ENCODE results near the gene RAPGEF1. TPM values are rescaled to one million over a fixed set of nuclear protein-coding genes. Genes with fewer than 3 reads are reported as not detected.

RAPGEF1 gene
- polyA plus RNA-seq, 2 donors, result 9.0 to 11.0 TPM

- H3K4me3 ChIP-seq (ENCODE audit: low read depth in 1 of 2, low read length in 2 of 2), result no peak overlapping the region
- no peaks in the 10 kb centered on the region for H3K9me3 ChIP-seq (ENCODE audit: control insufficient read depth in 2 of 2, insufficient read depth in 1 of 2, low read depth in 1 of 2, low read length in 1 of 2)
- H3K36me3 ChIP-seq (ENCODE audit: control insufficient read depth in 2 of 2, insufficient read depth in 2 of 2, low read length in 1 of 2), result no peaks in the 10 kb centered on the region
- WGBS, 2 donors, result 85 to 87% methylated on average over 4 of the region's 4 CpGs
- H3K27me3 ChIP-seq (ENCODE audit: control insufficient read depth in 1 of 2, insufficient read depth in 2 of 2, low read length in 2 of 2), result no peaks in the 10 kb centered on the region
- H3K27ac ChIP-seq (ENCODE audit: low read depth in 2 of 2, low read length in 1 of 2), result no peak overlapping the region
- no peaks in the 10 kb centered on the region for H3K4me1 ChIP-seq (ENCODE audit: control insufficient read depth in 2 of 2, insufficient read depth in 2 of 2, low read length in 1 of 2)
Measured at GRCh38 chr9:131752231-131752884, 12.5 kb upstream of the RAPGEF1 start.

- H3K36me3 ChIP-seq (ENCODE audit: control insufficient read depth in 2 of 2, insufficient read depth in 2 of 2, low read length in 1 of 2), result no peaks in the 10 kb centered on the region
- WGBS, 2 donors, result 66 to 70% methylated on average over 5 of the region's 5 CpGs
- H3K9me3 ChIP-seq (ENCODE audit: control insufficient read depth in 2 of 2, insufficient read depth in 1 of 2, low read depth in 1 of 2, low read length in 1 of 2), result no peaks in the 10 kb centered on the region
- no peak overlapping the region for H3K4me3 ChIP-seq (ENCODE audit: low read depth in 1 of 2, low read length in 2 of 2)
- H3K27ac ChIP-seq (ENCODE audit: low read depth in 2 of 2, low read length in 1 of 2), result no peak overlapping the region
- no peaks in the 10 kb centered on the region for H3K4me1 ChIP-seq (ENCODE audit: control insufficient read depth in 2 of 2, insufficient read depth in 2 of 2, low read length in 1 of 2)
- no peaks in the 10 kb centered on the region for H3K27me3 ChIP-seq (ENCODE audit: control insufficient read depth in 1 of 2, insufficient read depth in 2 of 2, low read length in 2 of 2)
Measured at GRCh38 chr9:131748411-131748955, 8.6 kb upstream of the RAPGEF1 start.

DNA sequence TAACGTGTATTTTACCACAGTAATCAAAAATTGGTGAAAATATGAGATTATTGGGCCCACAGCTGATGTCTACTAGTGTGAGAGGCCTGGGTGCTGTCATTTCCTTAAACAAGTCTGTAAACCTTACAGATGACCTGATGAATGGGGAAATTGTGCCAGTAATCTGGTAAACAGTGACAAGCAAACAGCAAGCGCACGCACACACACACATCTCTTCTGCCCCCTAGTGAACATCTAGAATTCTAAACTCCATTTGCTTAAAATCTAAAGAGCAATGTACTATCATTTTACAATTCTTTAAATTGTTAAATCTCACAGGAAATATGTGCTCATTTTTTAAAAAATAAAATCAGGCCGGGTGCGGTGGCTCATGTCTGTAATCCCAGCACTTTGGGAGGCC, 7.5 kb upstream of the RAPGEF1 start:
- H3K27me3 ChIP-seq (ENCODE audit: control insufficient read depth in 1 of 2, insufficient read depth in 2 of 2, low read length in 2 of 2), result no peaks in the 10 kb centered on the region
- no peak overlapping the region for H3K4me3 ChIP-seq (ENCODE audit: low read depth in 1 of 2, low read length in 2 of 2)
- 31 to 40% methylated on average over 5 of the region's 5 CpGs for WGBS, 2 donors
- no peaks in the 10 kb centered on the region for H3K9me3 ChIP-seq (ENCODE audit: control insufficient read depth in 2 of 2, insufficient read depth in 1 of 2, low read depth in 1 of 2, low read length in 1 of 2)
- no peaks in the 10 kb centered on the region for H3K4me1 ChIP-seq (ENCODE audit: control insufficient read depth in 2 of 2, insufficient read depth in 2 of 2, low read length in 1 of 2)
- no peak overlapping the region for H3K27ac ChIP-seq (ENCODE audit: low read depth in 2 of 2, low read length in 1 of 2)
- H3K36me3 ChIP-seq (ENCODE audit: control insufficient read depth in 2 of 2, insufficient read depth in 2 of 2, low read length in 1 of 2), result no peaks in the 10 kb centered on the region

DNA sequence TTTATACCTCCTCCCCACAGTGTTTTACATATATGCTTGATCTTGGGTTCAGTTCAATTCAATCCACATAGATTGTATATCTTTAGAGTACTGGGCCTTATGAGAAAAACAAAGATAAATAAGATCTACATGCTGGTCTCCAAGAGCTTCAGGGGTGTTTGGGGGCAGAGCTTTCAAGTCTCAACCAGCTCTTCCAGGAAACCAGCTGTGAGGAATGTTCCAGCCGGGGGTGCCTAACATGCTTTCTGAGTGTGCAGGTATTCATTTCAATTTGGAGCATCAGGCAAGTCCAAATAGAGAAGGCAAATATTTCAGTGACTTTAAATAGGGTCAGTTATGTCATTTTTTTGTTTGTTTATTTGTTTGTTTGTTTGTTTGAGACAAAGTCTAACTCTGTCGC, 5.7 kb upstream of the RAPGEF1 start:
- no peaks in the 10 kb centered on the region for H3K9me3 ChIP-seq (ENCODE audit: control insufficient read depth in 2 of 2, insufficient read depth in 1 of 2, low read depth in 1 of 2, low read length in 1 of 2)
- no peaks in the 10 kb centered on the region for H3K36me3 ChIP-seq (ENCODE audit: control insufficient read depth in 2 of 2, insufficient read depth in 2 of 2, low read length in 1 of 2)
- 72 to 82% methylated on average over 2 of the region's 2 CpGs for WGBS, 2 donors
- H3K27me3 ChIP-seq (ENCODE audit: control insufficient read depth in 1 of 2, insufficient read depth in 2 of 2, low read length in 2 of 2), result no peaks in the 10 kb centered on the region
- H3K4me1 ChIP-seq (ENCODE audit: control insufficient read depth in 2 of 2, insufficient read depth in 2 of 2, low read length in 1 of 2), result no peaks in the 10 kb centered on the region
- no peak overlapping the region for H3K4me3 ChIP-seq (ENCODE audit: low read depth in 1 of 2, low read length in 2 of 2)
- no peak overlapping the region for H3K27ac ChIP-seq (ENCODE audit: low read depth in 2 of 2, low read length in 1 of 2)

GRCh38 chr9:131744720-131745201, 4.9 kb upstream of the RAPGEF1 start:
- Histone ChIP-seq H3K27ac (ENCODE audit: low read depth in 2 of 2, low read length in 1 of 2) (no peak overlapping the region), H3K36me3 (ENCODE audit: control insufficient read depth in 2 of 2, insufficient read depth in 2 of 2, low read length in 1 of 2) (no peaks in the 10 kb centered on the region), H3K4me3 (ENCODE audit: low read depth in 1 of 2, low read length in 2 of 2) (no peak overlapping the region), H3K9me3 (ENCODE audit: control insufficient read depth in 2 of 2, insufficient read depth in 1 of 2, low read depth in 1 of 2, low read length in 1 of 2) (no peaks in the 10 kb centered on the region), H3K4me1 (ENCODE audit: control insufficient read depth in 2 of 2, insufficient read depth in 2 of 2, low read length in 1 of 2) (no peaks in the 10 kb centered on the region), H3K27me3 (ENCODE audit: control insufficient read depth in 1 of 2, insufficient read depth in 2 of 2, low read length in 2 of 2) (no peaks in the 10 kb centered on the region)
- 66 to 80% methylated on average over 8 of the region's 8 CpGs for WGBS, 2 donors

DNA sequence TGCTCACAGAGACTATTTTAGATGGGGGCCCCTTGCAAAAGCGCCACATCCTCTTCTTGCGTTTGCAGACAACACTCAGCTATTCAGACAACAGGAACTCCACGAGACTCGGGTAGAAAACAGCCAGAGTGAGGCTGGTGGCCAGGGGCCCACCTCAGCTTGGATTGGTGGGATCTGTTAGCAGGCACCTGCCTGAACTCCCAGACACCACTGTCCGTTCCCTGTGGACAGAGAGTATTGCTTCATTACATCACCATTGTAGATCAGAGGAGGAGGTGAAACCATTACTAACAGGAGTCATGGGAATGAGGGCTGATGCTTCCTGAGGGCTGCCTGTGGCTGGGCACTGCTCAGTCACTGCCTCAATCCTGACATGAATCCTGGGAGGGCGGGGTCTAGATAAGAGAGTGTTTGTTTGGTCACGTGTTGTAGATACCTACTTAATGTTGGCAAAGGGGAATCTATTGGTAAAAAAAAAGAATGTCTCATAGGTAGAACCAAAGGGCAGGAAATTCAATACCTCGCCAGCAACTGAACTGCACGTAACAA, 4.4 kb upstream of the RAPGEF1 start:
- no peaks in the 10 kb centered on the region for H3K27me3 ChIP-seq (ENCODE audit: control insufficient read depth in 1 of 2, insufficient read depth in 2 of 2, low read length in 2 of 2)
- no peaks in the 10 kb centered on the region for H3K9me3 ChIP-seq (ENCODE audit: control insufficient read depth in 2 of 2, insufficient read depth in 1 of 2, low read depth in 1 of 2, low read length in 1 of 2)
- H3K4me3 ChIP-seq (ENCODE audit: low read depth in 1 of 2, low read length in 2 of 2), result no peak overlapping the region
- H3K4me1 ChIP-seq (ENCODE audit: control insufficient read depth in 2 of 2, insufficient read depth in 2 of 2, low read length in 1 of 2), result no peaks in the 10 kb centered on the region
- H3K27ac ChIP-seq (ENCODE audit: low read depth in 2 of 2, low read length in 1 of 2), result no peak overlapping the region
- WGBS, 2 donors, result 59 to 74% methylated on average over 9 of the region's 9 CpGs
- no peaks in the 10 kb centered on the region for H3K36me3 ChIP-seq (ENCODE audit: control insufficient read depth in 2 of 2, insufficient read depth in 2 of 2, low read length in 1 of 2)

- no peaks in the 10 kb centered on the region for H3K36me3 ChIP-seq (ENCODE audit: control insufficient read depth in 2 of 2, insufficient read depth in 2 of 2, low read length in 1 of 2)
- WGBS, 2 donors, result 61 to 70% methylated on average over 1 of the region's 1 CpG
- no peaks in the 10 kb centered on the region for H3K9me3 ChIP-seq (ENCODE audit: control insufficient read depth in 2 of 2, insufficient read depth in 1 of 2, low read depth in 1 of 2, low read length in 1 of 2)
- peak overlapping the region in 1 of 2 donors; percentile 1 for H3K27ac ChIP-seq (ENCODE audit: low read depth in 2 of 2, low read length in 1 of 2)
- H3K4me3 ChIP-seq (ENCODE audit: low read depth in 1 of 2, low read length in 2 of 2), result no peak overlapping the region
- no peaks in the 10 kb centered on the region for H3K27me3 ChIP-seq (ENCODE audit: control insufficient read depth in 1 of 2, insufficient read depth in 2 of 2, low read length in 2 of 2)
- H3K4me1 ChIP-seq (ENCODE audit: control insufficient read depth in 2 of 2, insufficient read depth in 2 of 2, low read length in 1 of 2), result no peaks in the 10 kb centered on the region
Measured at GRCh38 chr9:131743501-131743900, 3.6 kb upstream of the RAPGEF1 start.

- no peaks in the 10 kb centered on the region for H3K27me3 ChIP-seq (ENCODE audit: control insufficient read depth in 1 of 2, insufficient read depth in 2 of 2, low read length in 2 of 2)
- no peak overlapping the region for H3K4me3 ChIP-seq (ENCODE audit: low read depth in 1 of 2, low read length in 2 of 2)
- no peak overlapping the region for H3K27ac ChIP-seq (ENCODE audit: low read depth in 2 of 2, low read length in 1 of 2)
- H3K9me3 ChIP-seq (ENCODE audit: control insufficient read depth in 2 of 2, insufficient read depth in 1 of 2, low read depth in 1 of 2, low read length in 1 of 2), result no peaks in the 10 kb centered on the region
- no peaks in the 10 kb centered on the region for H3K4me1 ChIP-seq (ENCODE audit: control insufficient read depth in 2 of 2, insufficient read depth in 2 of 2, low read length in 1 of 2)
- H3K36me3 ChIP-seq (ENCODE audit: control insufficient read depth in 2 of 2, insufficient read depth in 2 of 2, low read length in 1 of 2), result no peaks in the 10 kb centered on the region
- 76 to 81% methylated on average over 2 of the region's 2 CpGs for WGBS, 2 donors
Measured at GRCh38 chr9:131743096-131743495, 3.2 kb upstream of the RAPGEF1 start.

DNA sequence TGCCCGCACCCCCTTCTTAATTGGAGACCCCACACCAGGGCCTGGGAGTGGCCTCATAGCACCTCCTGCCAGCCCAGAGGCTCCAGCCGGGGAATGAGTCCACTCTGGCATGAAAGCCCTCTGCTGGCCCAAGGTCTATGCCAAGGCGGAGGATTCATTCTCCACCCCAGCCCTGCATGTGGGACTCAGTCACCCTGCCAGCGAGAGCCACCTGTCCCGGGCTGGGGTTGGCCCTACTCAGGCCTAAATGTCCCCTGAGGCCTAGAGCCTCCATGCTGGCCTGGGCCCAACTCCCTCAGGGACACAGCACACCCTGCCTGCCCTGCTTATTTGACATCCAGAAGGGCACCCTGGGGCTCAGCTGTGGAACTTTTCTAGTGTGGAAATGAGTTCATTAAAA, 1.0 kb upstream of the RAPGEF1 start:
- Histone ChIP-seq H3K27ac (ENCODE audit: low read depth in 2 of 2, low read length in 1 of 2) (no peak overlapping the region), H3K36me3 (ENCODE audit: control insufficient read depth in 2 of 2, insufficient read depth in 2 of 2, low read length in 1 of 2) (no peaks in the 10 kb centered on the region), H3K27me3 (ENCODE audit: control insufficient read depth in 1 of 2, insufficient read depth in 2 of 2, low read length in 2 of 2) (no peaks in the 10 kb centered on the region), H3K4me3 (ENCODE audit: low read depth in 1 of 2, low read length in 2 of 2) (no peak overlapping the region), H3K4me1 (ENCODE audit: control insufficient read depth in 2 of 2, insufficient read depth in 2 of 2, low read length in 1 of 2) (peaks cover 0 to 6% of the 10 kb centered on the region in 2 donors), H3K9me3 (ENCODE audit: control insufficient read depth in 2 of 2, insufficient read depth in 1 of 2, low read depth in 1 of 2, low read length in 1 of 2) (no peaks in the 10 kb centered on the region)
- WGBS, 2 donors, result 78 to 80% methylated on average over 5 of the region's 5 CpGs
